Upper lobe of left lung (tissue), 4 donors: ENCODE measurements around the gene DKK3.

Source experiments
- CTCF ChIP-seq, 6 experiments: fragments of 450-650 bp in 4 of 6; fragments of 200-600 bp in 2 of 6; sonication (generic) in 2 of 6; IDR thresholded peaks; one replicate each; pipeline ENCODE4 v1.5.1; 2016 to 2019; ENCODE audit warnings: antibody characterized with exemption in 6 of 6
- EP300 ChIP-seq, 4 donors: sonication (generic); formaldehyde crosslinking; IDR thresholded peaks; one replicate each; pipeline ENCODE4 v1.5.1; 2017; ENCODE audit warnings: antibody characterized with exemption in 4 of 4, control low read depth in 2 of 4
- POLR2A ChIP-seq, 4 donors: fragments of 450-650 bp; IDR thresholded peaks; one replicate each; pipeline ENCODE4 v1.5.1; 2016 to 2017; ENCODE audit warnings: antibody characterized with exemption in 4 of 4, mild to moderate bottlenecking in 2 of 4
- POLR2AphosphoS5 ChIP-seq, 2 donors: sonication (generic); formaldehyde crosslinking; IDR thresholded peaks; one replicate each; pipeline ENCODE4 v1.5.1; 2017; ENCODE audit warnings: antibody characterized with exemption in 2 of 2

- TF ChIP-seq POLR2A (IDR thresholded peaks at IDR 0.05) (no peak), CTCF (IDR thresholded peaks at IDR 0.05) (no peak), EP300 (IDR thresholded peaks at IDR 0.05) (no peak), POLR2AphosphoS5 (IDR thresholded peaks at IDR 0.05) (peak; percentile 44 to 66)
These were observed 29.5 kb downstream of the DKK3 start for GRCh38 chr11:11978792-11979487.
